ENCODE measurements around the gene ZNF732. TPM values are rescaled to one million over a fixed set of nuclear protein-coding genes. Genes with fewer than 3 reads are reported as not detected.
"Not testable (repeated sequence)": the region's sequence is repeated elsewhere in the genome, so short reads cannot be mapped to it uniquely, and the experiment has no call there.

ZNF732 gene
- total and polyA plus RNA-seq, 12 donors, result 0.12 to 0.19 (median 0.15) TPM; not detected in 9

GRCh38 chr4:252065-252601 is 53.1 kb downstream of the ZNF732 start:
- ATAC-seq, result no peak
- 98 to 99% methylated on average over 2 of the region's 2 CpGs for WGBS, 2 donors
- TF ChIP-seq, protein P1, sequence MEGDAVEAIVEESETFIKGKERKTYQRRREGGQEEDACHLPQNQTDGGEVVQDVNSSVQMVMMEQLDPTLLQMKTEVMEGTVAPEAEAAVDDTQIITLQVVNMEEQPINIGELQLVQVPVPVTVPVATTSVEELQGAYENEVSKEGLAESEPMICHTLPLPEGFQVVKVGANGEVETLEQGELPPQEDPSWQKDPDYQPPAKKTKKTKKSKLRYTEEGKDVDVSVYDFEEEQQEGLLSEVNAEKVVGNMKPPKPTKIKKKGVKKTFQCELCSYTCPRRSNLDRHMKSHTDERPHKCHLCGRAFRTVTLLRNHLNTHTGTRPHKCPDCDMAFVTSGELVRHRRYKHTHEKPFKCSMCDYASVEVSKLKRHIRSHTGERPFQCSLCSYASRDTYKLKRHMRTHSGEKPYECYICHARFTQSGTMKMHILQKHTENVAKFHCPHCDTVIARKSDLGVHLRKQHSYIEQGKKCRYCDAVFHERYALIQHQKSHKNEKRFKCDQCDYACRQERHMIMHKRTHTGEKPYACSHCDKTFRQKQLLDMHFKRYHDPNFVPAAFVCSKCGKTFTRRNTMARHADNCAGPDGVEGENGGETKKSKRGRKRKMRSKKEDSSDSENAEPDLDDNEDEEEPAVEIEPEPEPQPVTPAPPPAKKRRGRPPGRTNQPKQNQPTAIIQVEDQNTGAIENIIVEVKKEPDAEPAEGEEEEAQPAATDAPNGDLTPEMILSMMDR (IDR thresholded peaks at IDR 0.05), result no peak
- Histone ChIP-seq H3K27ac (no peak overlapping the region), H3K27me3 (no peaks in the 10 kb centered on the region), H3K36me3 (peaks cover 0 to 56% (median 9%) of the 10 kb centered on the region in 9 donors), H3K4me3 (no peak overlapping the region), H3K4me1 (no peaks in the 10 kb centered on the region), H3K9me3 (peaks cover 0 to 100% (median 93%) of the 10 kb centered on the region in 11 donors)
- DNase-seq, result no peak
- intact Hi-C loops (cut with DNase I), result no loop called here

- Histone ChIP-seq H3K27ac (no peak overlapping the region), H3K9me3 (peaks cover 0 to 40% (median 21%) of the 10 kb centered on the region in 11 donors), H3K4me3 (no peak overlapping the region), H3K36me3 (peaks cover 0 to 4% (median 0%) of the 10 kb centered on the region in 9 donors), H3K4me1 (peaks cover 0 to 17% (median 12%) of the 10 kb centered on the region in 9 donors), H3K27me3 (no peaks in the 10 kb centered on the region)
- ATAC-seq (no peak), DNase-seq (peak in 1 of 2 donors; percentile 40)
- intact Hi-C loops (cut with DNase I), result loop anchor here in 3 of 10 donors (10.0 kb wide), 2 partner anchors 80 to 90 kb away; partner anchors contain the start of gene ZNF141 (in 2 of the 3)
- 31 to 37% methylated on average over 7 of the region's 7 CpGs for WGBS, 2 donors
- TF ChIP-seq, protein P1 (IDR thresholded peaks at IDR 0.05), result peak; percentile 60 to 84 (median 73)
Observed at GRCh38 chr4:244471-244870, 60.8 kb downstream of the ZNF732 start.

GRCh38 chr4:243426-243825 is 61.8 kb downstream of the ZNF732 start:
- WGBS, 2 donors, result 70 to 78% methylated on average over 5 of the region's 5 CpGs
- TF ChIP-seq, protein P1 (IDR thresholded peaks at IDR 0.05), result no peak
- H3K36me3 ChIP-seq, result no peaks in the 10 kb centered on the region
- H3K4me3 ChIP-seq, result no peak overlapping the region
- peaks cover 0 to 17% (median 12%) of the 10 kb centered on the region in 9 donors for H3K4me1 ChIP-seq
- no peak for ATAC-seq
- intact Hi-C loops (cut with DNase I), result loop anchor here in 3 of 10 donors (10.0 kb wide), 2 partner anchors 81 to 91 kb away; partner anchors contain the start of gene ZNF141 (in 2 of the 3)
- peaks cover 0 to 34% (median 13%) of the 10 kb centered on the region in 11 donors for H3K9me3 ChIP-seq
- no peak for DNase-seq
- H3K27ac ChIP-seq, result no peak overlapping the region
- H3K27me3 ChIP-seq, result no peaks in the 10 kb centered on the region

GRCh38 chr4:242121-242848 is 63.0 kb downstream of the ZNF732 start:
- H3K4me3 ChIP-seq, result peak overlapping the region in 9 of 10 donors; percentile 37 to 65 (median 56)
- 27% methylated on average over 15 of the region's 15 CpGs for WGBS, 2 donors
- peaks cover 0 to 17% (median 12%) of the 10 kb centered on the region in 9 donors for H3K4me1 ChIP-seq
- ATAC-seq, result peak; percentile 78 to 99 (median 96)
- TF ChIP-seq, protein P1 (IDR thresholded peaks at IDR 0.05), result peak; percentile 88 to 96 (median 93)
- peaks cover 0 to 34% (median 3%) of the 10 kb centered on the region in 11 donors for H3K9me3 ChIP-seq
- H3K27me3 ChIP-seq, result no peaks in the 10 kb centered on the region
- DNase-seq, result peak; percentile 50 to 70
- no peaks in the 10 kb centered on the region for H3K36me3 ChIP-seq
- peak overlapping the region in 7 of 10 donors; percentile 30 to 67 (median 53) for H3K27ac ChIP-seq
- intact Hi-C loops (cut with DNase I), result loop anchor here in 3 of 10 donors (10.0 kb wide), 2 partner anchors 83 to 93 kb away; partner anchors contain the start of gene ZNF141 (in 2 of the 3)

GRCh38 chr4:241411-241810 is 63.9 kb downstream of the ZNF732 start:
- intact Hi-C loops (cut with DNase I), result loop anchor here in 3 of 10 donors (10.0 kb wide), 2 partner anchors 83 to 93 kb away; partner anchors contain the start of gene ZNF141 (in 2 of the 3)
- not testable (repeated sequence) for DNase-seq, H3K36me3 ChIP-seq, H3K27me3 ChIP-seq
- Histone ChIP-seq H3K9me3 (peaks cover 0 to 34% (median 0%) of the 10 kb centered on the region in 11 donors), H3K4me1 (peaks cover 0 to 17% (median 12%) of the 10 kb centered on the region in 9 donors), H3K27ac (peak overlapping the region in 6 of 10 donors; percentile 30 to 63 (median 52)), H3K4me3 (peak overlapping the region in 6 of 10 donors; percentile 44 to 65 (median 58))
- 54 to 60% methylated on average over 7 of the region's 7 CpGs for WGBS, 2 donors
- peak in 1 of 8 donors; percentile 17 for ATAC-seq
